ENCODE results near the gene ARPC3.
"Not testable (repeated sequence)": the region's sequence is repeated elsewhere in the genome, so short reads cannot be mapped to it uniquely, and the experiment has no call there.

The ARPC3 gene

GRCh38 chr12:110417113-110417512 is 33.0 kb downstream of the ARPC3 start:
- DNase-seq (ENCODE audit: low read depth), result not testable (repeated sequence)

DNA sequence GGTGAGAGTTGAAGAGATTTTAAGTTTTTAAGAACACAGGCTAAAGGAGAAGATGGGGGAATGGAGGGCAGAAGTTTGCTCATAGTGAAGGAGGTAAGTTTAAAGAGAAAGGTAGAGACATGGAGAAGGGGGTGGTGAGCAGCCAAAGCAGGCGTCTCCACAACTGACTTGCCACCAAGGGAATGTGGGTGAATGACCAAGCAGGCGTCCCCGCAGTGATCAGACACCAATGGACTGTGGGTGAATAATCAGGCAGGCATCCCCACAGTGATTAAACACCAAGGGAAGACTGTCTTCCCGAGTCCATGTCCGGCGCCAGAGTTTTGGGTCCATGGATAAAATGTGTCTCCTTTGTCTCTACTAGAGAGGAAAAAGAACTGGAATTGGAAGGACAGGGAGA is 40.1 kb downstream of the ARPC3 start:
- not testable (repeated sequence) for DNase-seq (ENCODE audit: low read depth)

GRCh38 chr12:110405126-110405662 is 44.9 kb downstream of the ARPC3 start:
- DNase-seq (ENCODE audit: low read depth), result not testable (repeated sequence)

DNA sequence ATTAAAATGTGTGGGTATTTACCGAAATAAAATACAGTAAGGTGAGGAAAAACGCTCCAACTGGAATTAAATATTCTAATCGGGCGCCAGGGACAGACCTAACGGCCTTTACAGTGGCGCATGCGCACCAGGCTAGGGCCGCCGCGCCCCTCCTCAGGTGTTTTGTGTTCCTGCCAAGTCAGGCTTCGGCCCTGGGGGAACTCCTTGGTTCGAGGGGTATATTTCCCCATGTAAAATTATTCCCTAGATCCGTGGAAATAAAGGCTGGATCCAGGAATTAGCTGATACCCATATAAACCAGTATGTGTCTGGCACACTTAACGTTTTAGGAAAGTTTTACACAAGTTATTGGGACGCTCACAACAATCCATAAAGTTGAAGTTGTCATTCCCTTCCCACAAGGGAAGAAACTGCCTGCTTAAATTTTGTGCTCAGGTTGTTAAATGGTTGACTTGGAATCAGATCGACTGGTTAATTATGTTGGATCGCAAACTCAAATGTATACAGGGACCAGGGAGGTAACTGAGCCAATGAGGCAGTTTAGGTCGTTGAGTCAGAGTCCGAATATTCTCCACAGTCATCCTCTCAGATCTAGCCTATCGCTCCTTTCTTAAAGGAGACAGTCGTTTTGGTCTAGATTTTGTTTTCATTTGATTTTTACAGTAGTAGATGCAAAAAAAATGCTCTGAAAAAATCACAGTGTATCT is 46.0 kb downstream of the ARPC3 start:
- peak; percentile 48 for DNase-seq (ENCODE audit: low read depth)

GRCh38 chr12:110403146-110403975 is 46.8 kb downstream of the ARPC3 start, which contains the start of gene ANAPC7:
Gene ANAPC7, minus strand, starts transcription at chr12:110403708. Its CDS starts 81 bp downstream, at chr12:110403627.
- peak; percentile 73 for DNase-seq (ENCODE audit: low read depth)
